ENCODE measurements around the gene PRRT2.

GRCh38 chr16:29804020-29804419 lies 8.0 kb upstream of the PRRT2 start:
- no peak for TF ChIP-seq CTCF (IDR thresholded peaks at IDR 0.05)
- TF ChIP-seq EP300 (IDR thresholded peaks at IDR 0.05; ENCODE audit: low read depth) = no peak

All from transverse colon (tissue), 3 donors.